Measurements from ENCODE around the gene ABCA10. TPM values are rescaled to one million over a fixed set of nuclear protein-coding genes. Genes with fewer than 3 reads are reported as not detected.
A peak's percentile ranks its signal among the peaks of the same experiment; 100 is the strongest.

ABCA10 gene
- total RNA-seq, 4 donors from 2014 or later = 2.7 to 15.1 (median 5.5) TPM

GRCh38 chr17:69143683-69144231, 84.9 kb downstream of the ABCA10 start:
- 92% methylated on average over 2 of the region's 3 CpGs for WGBS, 2 donors (ENCODE audit: low coverage in 1 of 2)

GRCh38 chr17:69143151-69143550, 85.5 kb downstream of the ABCA10 start:
- TF ChIP-seq EP300 (IDR thresholded peaks at IDR 0.05) = no peak
- TF ChIP-seq POLR2A (IDR thresholded peaks at IDR 0.05) = no peak
- no peak overlapping the region for H3K4me3 ChIP-seq
- H3K27ac ChIP-seq = peak overlapping the region in 2 of 4 donors; percentile 61 to 66
- no peaks in the 10 kb centered on the region for H3K27me3 ChIP-seq
- H3K36me3 ChIP-seq = peaks cover 0 to 10% of the 10 kb centered on the region in 2 donors
- no peaks in the 10 kb centered on the region for H3K4me1 ChIP-seq
- no peaks in the 10 kb centered on the region for H3K9me3 ChIP-seq
- no peak for ATAC-seq
- whole genome bisulfite sequencing, 2 donors (ENCODE audit: low coverage in 1 of 2) = 17 to 75% methylated on average over 1 of the region's 1 CpG

More at GRCh38 chr17:69143683-69144231, 84.9 kb downstream of the ABCA10 start:
- ATAC-seq = peak; percentile 60
- H3K9me3 ChIP-seq = no peaks in the 10 kb centered on the region
- H3K36me3 ChIP-seq = peaks cover 0 to 15% of the 10 kb centered on the region in 2 donors
- no peaks in the 10 kb centered on the region for H3K27me3 ChIP-seq
- no peak overlapping the region for H3K4me3 ChIP-seq
- H3K27ac ChIP-seq = peak overlapping the region in 2 of 4 donors; percentile 61 to 66
- TF ChIP-seq CTCF (IDR thresholded peaks at IDR 0.05) = no peak
- no peak for TF ChIP-seq EP300 (IDR thresholded peaks at IDR 0.05)
- no peak for TF ChIP-seq POLR2AphosphoS5 (IDR thresholded peaks at IDR 0.05)
- no peak for TF ChIP-seq POLR2A (IDR thresholded peaks at IDR 0.05)
- H3K4me1 ChIP-seq = no peaks in the 10 kb centered on the region

- no peaks in the 10 kb centered on the region for H3K4me1 ChIP-seq
- peak overlapping the region; percentile 39 to 66 (median 60) for H3K27ac ChIP-seq
- TF ChIP-seq POLR2A (IDR thresholded peaks at IDR 0.05) (no peak), EP300 (IDR thresholded peaks at IDR 0.05) (no peak), POLR2AphosphoS5 (IDR thresholded peaks at IDR 0.05) (no peak)
- WGBS, 2 donors (ENCODE audit: low coverage in 1 of 2) = 32 to 39% methylated on average over 3 of the region's 3 CpGs
- peaks cover 0 to 9% of the 10 kb centered on the region in 2 donors for H3K36me3 ChIP-seq
- H3K4me3 ChIP-seq = peak overlapping the region; percentile 38 to 46
- H3K27me3 ChIP-seq = no peaks in the 10 kb centered on the region
- peak; percentile 48 for ATAC-seq
- peaks cover 0 to 2% (median 0%) of the 10 kb centered on the region in 3 donors for H3K9me3 ChIP-seq
Observed at GRCh38 chr17:69142175-69142802, 86.3 kb downstream of the ABCA10 start.

DNA sequence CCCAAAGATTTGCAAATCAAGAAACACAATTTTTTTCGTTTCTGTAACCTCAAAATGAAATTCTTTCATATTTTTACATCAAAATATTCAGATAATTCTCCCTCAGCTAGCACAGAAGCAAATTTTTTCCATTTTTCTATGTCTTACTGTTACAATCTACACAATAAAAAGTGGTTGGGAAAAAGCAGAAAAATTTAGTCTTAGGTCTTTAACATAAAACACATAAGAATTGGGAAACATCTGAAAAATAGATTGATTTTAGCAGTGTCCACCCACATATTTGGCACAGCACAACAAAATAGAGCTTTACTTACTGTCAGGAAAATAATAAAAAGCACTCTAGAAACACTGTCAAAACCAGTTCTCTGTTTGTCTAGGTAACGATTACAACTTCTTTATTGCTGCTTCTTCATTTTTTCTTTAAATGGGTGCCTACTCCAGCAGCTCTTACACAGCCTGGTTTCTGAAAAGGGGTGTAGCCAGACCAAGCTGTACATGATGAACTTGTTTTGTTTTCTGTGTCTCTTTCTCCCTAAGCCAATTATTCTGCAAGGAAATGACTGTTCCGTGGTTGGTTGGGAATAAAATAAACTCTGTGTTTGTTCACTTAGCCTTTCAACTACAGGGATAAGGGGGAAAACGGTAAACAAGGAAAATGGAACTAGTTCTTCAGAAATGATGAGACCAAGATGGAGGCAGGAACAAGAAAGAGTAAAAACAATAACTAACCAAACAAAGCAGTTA, 87.0 kb downstream of the ABCA10 start, which contains the start of gene ABCA6:
ABCA6 (minus strand) TSS at position 465 of the 744 bp plus-strand sequence. CDS start 1,192 bp downstream, outside the sequence.
- Histone ChIP-seq H3K36me3 (peaks cover 0 to 14% of the 10 kb centered on the region in 2 donors), H3K9me3 (peaks cover 0 to 5% (median 0%) of the 10 kb centered on the region in 3 donors), H3K4me1 (no peaks in the 10 kb centered on the region), H3K27ac (peak within 1 kb of the TSS; percentile 39 to 66 (median 60)), H3K4me3 (peak within 1 kb of the TSS; percentile 38 to 46), H3K27me3 (no peaks in the 10 kb centered on the region)
- ATAC-seq = peak; percentile 88
- WGBS, 2 donors (ENCODE audit: low coverage in 1 of 2) = 31% methylated on average over 4 of the region's 4 CpGs
- TF ChIP-seq CTCF (IDR thresholded peaks at IDR 0.05) (no peak), EP300 (IDR thresholded peaks at IDR 0.05) (no peak), POLR2A (IDR thresholded peaks at IDR 0.05) (peak; percentile 11 to 15), POLR2AphosphoS5 (IDR thresholded peaks at IDR 0.05) (peak; percentile 15)

GRCh38 chr17:69134112-69134511, 94.5 kb downstream of the ABCA10 start:
- WGBS, 2 donors (ENCODE audit: low coverage in 1 of 2) = 78 to 88% methylated on average over 2 to 3 of the region's 3 CpGs
- no peak overlapping the region for H3K27ac ChIP-seq
- H3K27me3 ChIP-seq = no peaks in the 10 kb centered on the region
- no peak overlapping the region for H3K4me3 ChIP-seq
- no peak for TF ChIP-seq POLR2A (IDR thresholded peaks at IDR 0.05)
- TF ChIP-seq POLR2AphosphoS5 (IDR thresholded peaks at IDR 0.05) = no peak
- no peak for TF ChIP-seq CTCF (IDR thresholded peaks at IDR 0.05)
- TF ChIP-seq EP300 (IDR thresholded peaks at IDR 0.05) = no peak
- H3K9me3 ChIP-seq = peaks cover 0 to 5% (median 0%) of the 10 kb centered on the region in 3 donors
- no peaks in the 10 kb centered on the region for H3K4me1 ChIP-seq
- peaks cover 0 to 49% of the 10 kb centered on the region in 2 donors for H3K36me3 ChIP-seq
- no peak for ATAC-seq
